NB4 (cell line): ENCODE data around the gene SART3.
A peak's percentile ranks its signal among the peaks of the same experiment; 100 is the strongest.

Experiments used
- DNase-seq: peaks from one replicate; pipeline ENCODE4 v3.0.0; 2010; ENCODE audit warnings: low read depth
- H3K4me3 ChIP-seq: one replicate; pipeline ENCODE4 v1.5.1; 2011; ENCODE audit warnings: mild to moderate bottlenecking, low read depth, low read length, moderate library complexity
- CTCF ChIP-seq: IDR thresholded peaks from one replicate; pipeline ENCODE4 v1.5.1; 2012; ENCODE audit warnings: low read depth, low read length
- MAX ChIP-seq: IDR thresholded peaks from 2 replicates; pipeline ENCODE4 v1.6.1; 2011; ENCODE audit warnings: low read depth, low read length
- MYC ChIP-seq: IDR thresholded peaks from 2 replicates; pipeline ENCODE4 v1.6.1; 2011; ENCODE audit warnings: low read depth, low read length
- POLR2A ChIP-seq: IDR thresholded peaks from 2 replicates; pipeline ENCODE4 v1.6.1; 2011; ENCODE audit warnings: mild to moderate bottlenecking; ENCODE audit not compliant: insufficient read length; ENCODE audit errors: extremely low read depth

The SART3 gene

GRCh38 chr12:108543652-108544051 lies 17.3 kb downstream of the SART3 start:
- no peak for DNase-seq
- no peak overlapping the region for H3K4me3 ChIP-seq
- no peak for TF ChIP-seq MYC
- TF ChIP-seq MAX: no peak
- no peak for TF ChIP-seq CTCF
- TF ChIP-seq POLR2A: no peak

GRCh38 chr12:108542320-108542719 lies 18.7 kb downstream of the SART3 start:
- no peak overlapping the region for H3K4me3 ChIP-seq
- DNase-seq: no peak
- TF ChIP-seq MAX: no peak

GRCh38 chr12:108538616-108539195 lies 22.3 kb downstream of the SART3 start:
- DNase-seq: no peak
- no peak overlapping the region for H3K4me3 ChIP-seq
- TF ChIP-seq POLR2A (no peak), MAX (no peak), MYC (no peak), CTCF (no peak)

DNA sequence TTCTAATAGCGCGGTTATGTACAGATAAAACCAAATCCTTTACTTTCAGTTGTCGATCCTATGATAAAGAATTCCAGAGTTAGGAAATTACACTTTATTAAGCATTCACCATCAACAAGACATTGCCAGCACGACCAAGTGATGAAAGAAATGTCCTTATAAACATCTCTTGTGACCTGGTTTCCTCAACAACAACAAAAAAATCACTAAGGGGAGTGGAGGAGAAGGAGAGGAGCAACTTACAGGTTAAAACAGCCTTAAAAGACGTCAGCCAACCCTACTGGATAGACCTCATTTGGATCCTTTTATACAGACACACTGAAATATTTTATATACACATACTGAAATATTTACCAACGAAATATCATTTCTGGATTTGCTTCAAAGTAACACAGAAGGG lies 22.8 kb downstream of the SART3 start:
- no peak for DNase-seq
- TF ChIP-seq MAX (no peak), MYC (no peak), CTCF (no peak), POLR2A (no peak)

DNA sequence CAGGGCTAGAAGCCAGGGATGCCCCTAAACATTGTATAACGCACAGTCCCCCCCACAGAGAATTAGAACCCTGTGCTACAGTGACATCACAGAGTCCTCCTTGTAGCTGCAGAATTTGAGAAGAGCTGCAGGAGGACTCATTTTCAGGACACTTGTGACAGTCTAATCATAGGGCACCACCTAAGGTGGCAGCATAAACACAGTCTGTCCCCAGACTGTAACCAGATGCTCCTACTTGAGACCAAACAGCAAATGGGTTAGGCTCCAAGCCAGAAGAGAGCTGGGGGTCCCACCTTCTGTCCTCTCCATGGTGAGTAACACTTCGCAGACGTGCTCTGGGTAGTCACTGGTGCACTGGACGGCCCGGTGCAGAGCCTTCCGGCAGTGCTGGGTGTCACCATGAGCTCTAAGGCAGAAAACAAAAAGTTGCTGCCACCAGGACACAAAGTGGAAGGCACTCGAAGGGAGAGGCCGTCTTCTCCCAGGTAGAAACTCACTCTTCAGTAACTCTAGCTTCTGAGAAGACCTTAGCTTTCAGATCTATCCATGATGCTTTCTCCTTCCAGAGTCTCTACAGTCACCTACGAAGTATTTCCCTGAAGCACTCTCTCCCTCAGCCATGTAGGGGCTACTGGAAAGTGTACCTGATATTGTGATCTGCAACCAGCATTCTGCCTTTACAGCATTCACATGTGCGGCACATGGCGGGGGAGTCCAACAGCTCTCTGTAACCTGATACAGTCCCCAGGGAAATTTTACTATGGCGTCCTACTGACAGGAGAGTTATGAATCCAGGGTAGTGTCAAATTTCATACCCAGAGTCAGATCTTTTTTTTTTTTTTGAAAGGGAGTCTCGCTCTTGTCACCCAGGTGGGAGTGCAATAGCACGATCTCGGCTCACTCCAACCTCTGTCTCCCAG lies 28.8 kb downstream of the SART3 start:
- TF ChIP-seq POLR2A (no peak), MYC (peak; percentile 89), MAX (peak; percentile 93), CTCF (no peak)
- H3K4me3 ChIP-seq: no peak overlapping the region
- no peak for DNase-seq

More for the DNA sequence above, 22.8 kb downstream of the SART3 start:
- no peak overlapping the region for H3K4me3 ChIP-seq

DNA sequence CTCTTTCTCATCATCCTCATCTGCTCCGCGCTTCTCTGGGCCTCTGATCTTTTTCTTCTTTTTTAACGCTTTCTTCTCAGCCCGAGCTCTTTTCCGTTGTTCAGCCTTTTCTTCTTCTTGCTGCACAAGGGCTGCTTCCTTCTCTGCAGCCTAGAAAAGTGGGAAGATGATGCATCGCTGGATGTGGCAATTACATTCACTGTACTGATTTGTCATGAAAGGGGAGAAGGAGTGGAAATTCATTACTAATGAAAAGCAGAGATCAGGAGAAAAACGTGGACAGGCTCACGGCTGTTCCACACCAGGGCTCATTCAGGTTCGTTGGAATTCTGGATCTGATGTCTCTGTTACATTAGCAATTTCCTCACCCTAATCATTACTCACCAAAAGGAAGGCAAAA lies 30.8 kb downstream of the SART3 start:
- H3K4me3 ChIP-seq: no peak overlapping the region
- DNase-seq: no peak
- no peak for TF ChIP-seq MAX
- no peak for TF ChIP-seq MYC
- no peak for TF ChIP-seq POLR2A
- no peak for TF ChIP-seq CTCF
